H9 (cell line): ENCODE measurements around the gene SETBP1. TPM values are rescaled to one million over a fixed set of nuclear protein-coding genes. Genes with fewer than 3 reads are reported as not detected.

Experiments
- DNase-seq: peaks from one replicate; pipeline ENCODE4 v3.0.0-alpha.2; 2017
- H2AFZ ChIP-seq: one replicate; pipeline ENCODE4 v1.6.1; 2013; ENCODE audit warnings: mild to moderate bottlenecking, low read length, control low read depth, moderate library complexity
- H2AK5ac ChIP-seq: 2 replicates; pipeline ENCODE4 v1.6.1; 2013; ENCODE audit warnings: low read length, control low read depth, mixed read lengths; ENCODE audit not compliant: insufficient read length
- H2BK120ac ChIP-seq: one replicate; pipeline ENCODE4 v1.6.1; 2013; ENCODE audit warnings: low read depth, mild to moderate bottlenecking, low read length, control low read depth, inconsistent platforms; ENCODE audit not compliant: poor library complexity, severe bottlenecking
- H2BK12ac ChIP-seq: 2 replicates; pipeline ENCODE4 v1.6.1; 2013; ENCODE audit warnings: low read length, control low read depth, mixed read lengths, low read depth; ENCODE audit not compliant: insufficient read length
- H2BK15ac ChIP-seq: 2 replicates; pipeline ENCODE4 v1.6.1; 2013; ENCODE audit warnings: low read depth, low read length, control low read depth
- H2BK20ac ChIP-seq: one replicate; pipeline ENCODE4 v1.6.1; 2013; ENCODE audit warnings: low read depth, mild to moderate bottlenecking, low read length, control low read depth, inconsistent platforms; ENCODE audit not compliant: poor library complexity, severe bottlenecking
- H2BK5ac ChIP-seq: 2 replicates; pipeline ENCODE4 v1.6.1; 2013; ENCODE audit warnings: low read length, control low read depth, mixed read lengths; ENCODE audit not compliant: insufficient read length
- H3K14ac ChIP-seq: 2 replicates; pipeline ENCODE4 v1.6.1; 2013; ENCODE audit warnings: low read length, control low read depth; ENCODE audit not compliant: insufficient read depth
- H3K18ac ChIP-seq: 2 replicates; pipeline ENCODE4 v1.6.1; 2013; ENCODE audit warnings: low read depth, mild to moderate bottlenecking, mixed read lengths, low read length, control low read depth; ENCODE audit not compliant: insufficient read length
- H3K23ac ChIP-seq: 2 replicates; pipeline ENCODE4 v1.6.1; 2013; ENCODE audit warnings: low read length, control low read depth, mixed read lengths, low read depth; ENCODE audit not compliant: insufficient read length
- H3K23me2 ChIP-seq: 2 replicates; pipeline ENCODE4 v1.6.1; 2013; ENCODE audit warnings: low read depth, mild to moderate bottlenecking, mixed read lengths, low read length, control low read depth; ENCODE audit not compliant: insufficient read length, poor library complexity, severe bottlenecking
- H3K27ac ChIP-seq: 2 replicates; pipeline ENCODE4 v1.5.1; 2013; ENCODE audit warnings: low read length, control low read depth, mixed read lengths, low read depth; ENCODE audit not compliant: insufficient read length
- H3K27me3 ChIP-seq: 2 replicates; pipeline ENCODE4 v1.6.1; 2013; ENCODE audit warnings: low read length, control low read depth, inconsistent platforms; ENCODE audit not compliant: insufficient read depth
- H3K4ac ChIP-seq: 2 replicates; pipeline ENCODE4 v1.6.1; 2013; ENCODE audit warnings: low read depth, mild to moderate bottlenecking, control low read depth, inconsistent platforms, low read length, moderate library complexity
- H3K4me1 ChIP-seq: 2 replicates; pipeline ENCODE4 v1.6.1; 2013; ENCODE audit warnings: low read length, control low read depth, inconsistent platforms; ENCODE audit not compliant: insufficient read depth
- H3K4me2 ChIP-seq: 2 replicates; pipeline ENCODE4 v1.6.1; 2013; ENCODE audit warnings: low read length, control low read depth, mixed read lengths; ENCODE audit not compliant: insufficient read length, insufficient read depth
- H3K56ac ChIP-seq: 2 replicates; pipeline ENCODE4 v1.6.1; 2013; ENCODE audit warnings: low read depth, mild to moderate bottlenecking, mixed read lengths, low read length, control low read depth; ENCODE audit not compliant: insufficient read length
- H3K79me1 ChIP-seq: 2 replicates; pipeline ENCODE4 v1.6.1; 2013; ENCODE audit warnings: low read depth, mild to moderate bottlenecking, moderate library complexity, low read length, control low read depth, inconsistent platforms; ENCODE audit not compliant: insufficient read depth, poor library complexity, severe bottlenecking
- H3K79me2 ChIP-seq: 2 replicates; pipeline ENCODE4 v1.6.1; 2013; ENCODE audit warnings: low read length, control low read depth, inconsistent platforms; ENCODE audit not compliant: insufficient read depth
- H3K9ac ChIP-seq: 2 replicates; pipeline ENCODE4 v1.6.1; 2013; ENCODE audit warnings: low read length, control low read depth, mixed read lengths; ENCODE audit not compliant: insufficient read length; ENCODE audit errors: extremely low read depth
- H3K9me3 ChIP-seq: one replicate; pipeline ENCODE4 v1.6.1; 2013; ENCODE audit warnings: low read depth, low read length, inconsistent platforms; ENCODE audit not compliant: control insufficient read depth
- H3T11ph ChIP-seq: one replicate; pipeline ENCODE4 v1.6.1; 2013; ENCODE audit warnings: mild to moderate bottlenecking, low read length, control low read depth, inconsistent platforms
- H4K20me1 ChIP-seq: one replicate; pipeline ENCODE4 v1.6.1; 2013; ENCODE audit not compliant: control insufficient read depth, insufficient read length, insufficient read depth
- H4K5ac ChIP-seq: 2 replicates; pipeline ENCODE4 v1.6.1; 2013; ENCODE audit warnings: low read depth, mild to moderate bottlenecking, mixed read lengths, low read length, control low read depth; ENCODE audit not compliant: insufficient read length
- H4K8ac ChIP-seq: replicated peaks from 2 replicates; pipeline ENCODE4 v1.6.1; 2013; ENCODE audit warnings: low read length, control low read depth, mixed read lengths, low read depth; ENCODE audit not compliant: insufficient read length
- H4K91ac ChIP-seq: 2 replicates; pipeline ENCODE4 v1.6.1; 2013; ENCODE audit warnings: low read depth, mild to moderate bottlenecking, moderate library complexity, mixed read lengths, low read length, control low read depth; ENCODE audit not compliant: insufficient read length
- H3K27ac Mint-ChIP-seq, 3 experiments: 2 replicates in 2 of 3; 3 replicates in 1 of 3; pipeline ENCODE4 v1.8.0; 2020 to 2021; ENCODE audit warnings: mixed read lengths in 3 of 3, mild to moderate bottlenecking in 1 of 3, moderate library complexity in 1 of 3
- H3K27me3 Mint-ChIP-seq: 2 replicates; pipeline ENCODE4 v1.8.0; 2021; ENCODE audit warnings: low read depth, mild to moderate bottlenecking, moderate library complexity, mixed read lengths
- H3K36me3 Mint-ChIP-seq, 3 experiments: 2 replicates in 2 of 3; 3 replicates in 1 of 3; pipeline ENCODE4 v1.8.0; 2020 to 2021; ENCODE audit warnings: low read depth in 3 of 3, mixed read lengths in 3 of 3; ENCODE audit not compliant: insufficient read depth in 1 of 3
- H3K4me1 Mint-ChIP-seq, 2 experiments: 2 replicates each; pipeline ENCODE4 v1.8.0; 2020; ENCODE audit warnings: mixed read lengths in 2 of 2
- H3K4me3 Mint-ChIP-seq, 2 experiments: 2 replicates in 1 of 2; 3 replicates in 1 of 2; pipeline ENCODE4 v1.8.0; 2020 to 2021; ENCODE audit warnings: mild to moderate bottlenecking in 2 of 2, mixed read lengths in 2 of 2, moderate library complexity in 1 of 2
- H3K9me3 Mint-ChIP-seq, 2 experiments: 2 replicates in 1 of 2; 3 replicates in 1 of 2; pipeline ENCODE4 v1.8.0; 2020; ENCODE audit warnings: mild to moderate bottlenecking in 2 of 2, mixed read lengths in 2 of 2, moderate library complexity in 1 of 2
- CTCF ChIP-seq: fragments of 200-600 bp; sonication (generic); conservative IDR thresholded peaks from 3 replicates; pipeline ENCODE4 v1.8.0; 2021; ENCODE audit warnings: antibody characterized with exemption, mild to moderate bottlenecking
- WGBS: extraction: QIAGEN DNeasy Blood & Tissue Kit; methylation state at CpG from one replicate; pipeline ENCODE4 v1.1.7; 2013; ENCODE audit warnings: missing lambda C conversion rate, low lambda C conversion rate, mixed read lengths; ENCODE audit not compliant: insufficient read length; ENCODE audit errors: extremely low coverage; 5-methylcytosine and 5-hydroxymethylcytosine counted together
- total RNA-seq: library from RNA; stranded (reverse); gene quantifications from 2 replicates; pipeline ENCODE4 v1.2.1, GENCODE V29; 2021

SETBP1 gene
- total RNA-seq, 1 experiment from 2014 or later = 4.6 TPM

- Histone ChIP-seq H3K27me3 (no peaks in the 10 kb centered on the region), H3K27ac (no peak overlapping the region), H3T11ph (no peak overlapping the region), H3K4ac (no peak overlapping the region), H4K5ac (no peak overlapping the region), H3K9me3 (no peaks in the 10 kb centered on the region), H3K23ac (no peak overlapping the region), H4K91ac (no peak overlapping the region), H3K4me1 (no peaks in the 10 kb centered on the region), H4K20me1 (no peaks in the 10 kb centered on the region), H3K18ac (no peak overlapping the region), H2BK12ac (no peak overlapping the region), H3K9ac (no peak overlapping the region), H2BK120ac (no peak overlapping the region), H4K8ac (no peak overlapping the region), H3K4me2 (no peak overlapping the region), H3K14ac (no peak overlapping the region), H3K23me2 (no peaks in the 10 kb centered on the region), H3K56ac (no peak overlapping the region), H2BK5ac (no peak overlapping the region), H2BK20ac (no peak overlapping the region), H2AFZ (no peak overlapping the region), H2BK15ac (no peak overlapping the region), H2AK5ac (no peak overlapping the region), H3K79me1 (no peaks in the 10 kb centered on the region), H3K79me2 (no peaks in the 10 kb centered on the region)
- H3K4me3 Mint-ChIP-seq = no peak overlapping the region
- no peak for DNase-seq
- H3K27me3 Mint-ChIP-seq = no peaks in the 10 kb centered on the region
- no peak overlapping the region for H3K27ac Mint-ChIP-seq
- H3K9me3 Mint-ChIP-seq = no peaks in the 10 kb centered on the region; a peak in 1 of 5 replicates
- H3K4me1 Mint-ChIP-seq = peaks cover under 1 to 7% of the 10 kb centered on the region in 2 experiments
- no peak for TF ChIP-seq CTCF
- no CpG with 5 or more reads among the region's 3 CpGs for WGBS
- no peaks in the 10 kb centered on the region for H3K36me3 Mint-ChIP-seq
Observed at GRCh38 chr18:45004546-45005080, 323.9 kb downstream of the SETBP1 start.
